Measurements from ENCODE around the gene ANKFN1.

Gene ANKFN1

GRCh38 chr17:56113486-56113885 lies 39.8 kb upstream of the ANKFN1 start:
- TF ChIP-seq CTCF (IDR thresholded peaks at IDR 0.05): no peak
- TF ChIP-seq ZFX (IDR thresholded peaks at IDR 0.05; ENCODE audit: borderline replicate concordance): no peak

GRCh38 chr17:56114469-56114868 lies 38.8 kb upstream of the ANKFN1 start:
- H3K27ac ChIP-seq: no peak overlapping the region
- no peak for TF ChIP-seq ZFX (IDR thresholded peaks at IDR 0.05; ENCODE audit: borderline replicate concordance)
- no peak for TF ChIP-seq CTCF (IDR thresholded peaks at IDR 0.05)

More at GRCh38 chr17:56113486-56113885, 39.8 kb upstream of the ANKFN1 start:
- no peak overlapping the region for H3K27ac ChIP-seq

- H3K27ac ChIP-seq: no peak overlapping the region
Measured at GRCh38 chr17:56119191-56119590, 34.1 kb upstream of the ANKFN1 start.

GRCh38 chr17:56119936-56120335 lies 33.3 kb upstream of the ANKFN1 start:
- TF ChIP-seq ZFX (IDR thresholded peaks at IDR 0.05; ENCODE audit: borderline replicate concordance) (no peak), CTCF (IDR thresholded peaks at IDR 0.05) (no peak)
- H3K27ac ChIP-seq: no peak overlapping the region

More at GRCh38 chr17:56119191-56119590, 34.1 kb upstream of the ANKFN1 start:
- no peak for TF ChIP-seq ZFX (IDR thresholded peaks at IDR 0.05; ENCODE audit: borderline replicate concordance)
- no peak for TF ChIP-seq CTCF (IDR thresholded peaks at IDR 0.05)

- H3K27ac ChIP-seq: no peak overlapping the region
- no peak for TF ChIP-seq CTCF (IDR thresholded peaks at IDR 0.05)
- no peak for TF ChIP-seq ZFX (IDR thresholded peaks at IDR 0.05; ENCODE audit: borderline replicate concordance)
Measured at GRCh38 chr17:56121191-56122051, 31.9 kb upstream of the ANKFN1 start.

GRCh38 chr17:56125830-56126819 lies 27.1 kb upstream of the ANKFN1 start:
- TF ChIP-seq CTCF (IDR thresholded peaks at IDR 0.05): peak; percentile 70
- no peak for TF ChIP-seq ZFX (IDR thresholded peaks at IDR 0.05; ENCODE audit: borderline replicate concordance)
- no peak overlapping the region for H3K27ac ChIP-seq

Data from 22Rv1 (cell line).